MM.1S (cell line): ENCODE measurements around the gene KDM4B.

ENCODE experiments used
- EZH2 ChIP-seq: fragments of 300-600 bp; sonication (generic); optimal IDR thresholded peaks from 2 replicates; pipeline ENCODE3; 2017; ENCODE audit warnings: low read depth, mild to moderate bottlenecking, antibody characterized with exemption, low read length, mixed read lengths
- TF ChIP-seq, protein P1 (sequence below): fragments of 300-600 bp; sonication (generic); IDR thresholded peaks from 2 replicates; pipeline ENCODE4 v1.5.1; 2016; ENCODE audit warnings: antibody characterized with exemption, low read length, mixed read lengths

DNA sequence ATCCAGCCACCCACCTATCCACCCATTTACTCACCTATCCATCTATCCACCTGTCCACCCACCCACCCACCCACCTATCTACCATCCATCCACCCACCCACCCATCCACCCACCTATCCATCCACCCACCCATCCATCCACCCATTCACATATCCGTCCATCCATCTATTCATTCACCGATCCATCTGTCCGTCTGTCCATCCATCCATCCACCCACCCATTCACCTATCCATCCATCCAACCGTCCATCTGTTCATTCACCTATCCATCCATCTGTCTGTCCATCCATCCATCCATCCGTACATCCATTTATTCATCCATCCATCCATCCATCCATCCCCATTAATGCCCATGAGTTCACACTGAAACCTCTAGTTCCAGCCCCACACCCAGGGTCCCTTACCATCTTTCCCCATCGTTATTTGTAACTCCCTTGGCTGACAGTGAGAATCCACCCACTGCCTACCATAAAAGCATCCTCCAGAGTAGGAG is 31.3 kb downstream of the KDM4B start:
- TF ChIP-seq, protein P1, sequence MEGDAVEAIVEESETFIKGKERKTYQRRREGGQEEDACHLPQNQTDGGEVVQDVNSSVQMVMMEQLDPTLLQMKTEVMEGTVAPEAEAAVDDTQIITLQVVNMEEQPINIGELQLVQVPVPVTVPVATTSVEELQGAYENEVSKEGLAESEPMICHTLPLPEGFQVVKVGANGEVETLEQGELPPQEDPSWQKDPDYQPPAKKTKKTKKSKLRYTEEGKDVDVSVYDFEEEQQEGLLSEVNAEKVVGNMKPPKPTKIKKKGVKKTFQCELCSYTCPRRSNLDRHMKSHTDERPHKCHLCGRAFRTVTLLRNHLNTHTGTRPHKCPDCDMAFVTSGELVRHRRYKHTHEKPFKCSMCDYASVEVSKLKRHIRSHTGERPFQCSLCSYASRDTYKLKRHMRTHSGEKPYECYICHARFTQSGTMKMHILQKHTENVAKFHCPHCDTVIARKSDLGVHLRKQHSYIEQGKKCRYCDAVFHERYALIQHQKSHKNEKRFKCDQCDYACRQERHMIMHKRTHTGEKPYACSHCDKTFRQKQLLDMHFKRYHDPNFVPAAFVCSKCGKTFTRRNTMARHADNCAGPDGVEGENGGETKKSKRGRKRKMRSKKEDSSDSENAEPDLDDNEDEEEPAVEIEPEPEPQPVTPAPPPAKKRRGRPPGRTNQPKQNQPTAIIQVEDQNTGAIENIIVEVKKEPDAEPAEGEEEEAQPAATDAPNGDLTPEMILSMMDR, result no peak
- no peak for TF ChIP-seq EZH2
